Measurements from ENCODE around the gene VPS37C. TPM values are rescaled to one million over a fixed set of nuclear protein-coding genes. Genes with fewer than 3 reads are reported as not detected.

Gene VPS37C
- total RNA-seq, 1 experiment from 2014 or later: 23.1 TPM

DNA sequence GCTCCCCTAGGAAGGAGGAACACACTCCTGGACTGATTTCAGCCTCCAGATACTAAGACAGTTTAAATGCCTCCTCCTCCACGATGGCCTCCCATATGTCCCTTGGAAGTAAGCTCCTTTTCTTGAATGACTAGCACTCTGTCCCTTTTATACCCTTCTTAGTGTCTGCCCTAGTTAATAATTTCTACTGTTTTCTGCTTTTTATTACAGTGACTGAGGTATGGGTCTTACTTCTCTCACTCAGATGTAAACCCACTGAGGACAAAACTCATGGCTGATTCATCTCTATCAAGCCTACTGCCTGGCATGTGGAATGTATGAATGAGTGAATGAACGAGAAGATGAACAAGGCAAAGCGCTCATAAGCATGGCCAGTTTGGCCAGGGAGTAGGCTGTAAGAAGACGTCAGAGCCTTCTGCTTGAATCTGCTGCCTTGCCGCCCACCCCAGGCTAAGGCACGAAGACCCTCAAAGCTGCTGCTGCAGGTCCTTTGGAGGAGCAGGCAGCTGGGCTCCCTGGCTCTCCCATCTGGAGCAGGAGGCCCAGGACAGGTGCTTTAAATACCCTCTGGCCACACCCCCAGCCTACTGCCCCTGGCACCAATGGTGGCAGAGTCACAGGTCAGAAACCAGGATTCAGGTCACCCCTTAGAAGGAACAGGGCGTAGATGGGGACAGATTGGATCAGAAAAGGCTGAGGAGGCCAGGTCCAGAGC is 33.9 kb upstream of the VPS37C start:
- intact Hi-C loops (cut with micrococcal nuclease): no loop called here
- DNase-seq (ENCODE audit: low read depth, low spot score): no peak
- Histone ChIP-seq H3K4me3 (replicated peaks in 1 of 2; ENCODE audit: low read depth in 1 of 2, low read length in 2 of 2) (no peak overlapping the region), H3K9ac (ENCODE audit: low read length) (no peak overlapping the region), H2AFZ (ENCODE audit: low read depth, low read length, poor library complexity, severe bottlenecking) (no peak overlapping the region), H3K27ac (ENCODE audit: low read depth, low read length) (no peak overlapping the region), H3K9me2 (ENCODE audit: insufficient read depth) (no peaks in the 10 kb centered on the region), H4K20me1 (ENCODE audit: insufficient read depth) (no peaks in the 10 kb centered on the region), H3K9me3 (ENCODE audit: control insufficient read depth in 1 of 2, insufficient read depth in 1 of 2, low read depth in 1 of 2, low read length in 2 of 2) (no peaks in the 10 kb centered on the region), H3K4me1 (ENCODE audit: control insufficient read depth in 1 of 2, insufficient read depth in 2 of 2, low read length in 2 of 2) (no peaks in the 10 kb centered on the region), H3K4me2 (ENCODE audit: low read length) (no peak overlapping the region), H3K36me3 (ENCODE audit: control insufficient read depth in 1 of 2, insufficient read depth in 2 of 2, low read length in 2 of 2) (no peaks in the 10 kb centered on the region), H3K27me3 (ENCODE audit: insufficient read depth, low read length) (no peaks in the 10 kb centered on the region), H3K79me2 (ENCODE audit: insufficient read depth, low read length) (no peaks in the 10 kb centered on the region)
- no TSS peak for BruUV-seq (replicated peaks)
- CTCF ChIA-PET: no interaction called here
- no peak for TF ChIP-seq SRF (IDR thresholded peaks at IDR 0.05; ENCODE audit: low read depth)
- no peak for TF ChIP-seq SIN3A (IDR thresholded peaks at IDR 0.05; ENCODE audit: low read depth)
- TF ChIP-seq, protein P1, sequence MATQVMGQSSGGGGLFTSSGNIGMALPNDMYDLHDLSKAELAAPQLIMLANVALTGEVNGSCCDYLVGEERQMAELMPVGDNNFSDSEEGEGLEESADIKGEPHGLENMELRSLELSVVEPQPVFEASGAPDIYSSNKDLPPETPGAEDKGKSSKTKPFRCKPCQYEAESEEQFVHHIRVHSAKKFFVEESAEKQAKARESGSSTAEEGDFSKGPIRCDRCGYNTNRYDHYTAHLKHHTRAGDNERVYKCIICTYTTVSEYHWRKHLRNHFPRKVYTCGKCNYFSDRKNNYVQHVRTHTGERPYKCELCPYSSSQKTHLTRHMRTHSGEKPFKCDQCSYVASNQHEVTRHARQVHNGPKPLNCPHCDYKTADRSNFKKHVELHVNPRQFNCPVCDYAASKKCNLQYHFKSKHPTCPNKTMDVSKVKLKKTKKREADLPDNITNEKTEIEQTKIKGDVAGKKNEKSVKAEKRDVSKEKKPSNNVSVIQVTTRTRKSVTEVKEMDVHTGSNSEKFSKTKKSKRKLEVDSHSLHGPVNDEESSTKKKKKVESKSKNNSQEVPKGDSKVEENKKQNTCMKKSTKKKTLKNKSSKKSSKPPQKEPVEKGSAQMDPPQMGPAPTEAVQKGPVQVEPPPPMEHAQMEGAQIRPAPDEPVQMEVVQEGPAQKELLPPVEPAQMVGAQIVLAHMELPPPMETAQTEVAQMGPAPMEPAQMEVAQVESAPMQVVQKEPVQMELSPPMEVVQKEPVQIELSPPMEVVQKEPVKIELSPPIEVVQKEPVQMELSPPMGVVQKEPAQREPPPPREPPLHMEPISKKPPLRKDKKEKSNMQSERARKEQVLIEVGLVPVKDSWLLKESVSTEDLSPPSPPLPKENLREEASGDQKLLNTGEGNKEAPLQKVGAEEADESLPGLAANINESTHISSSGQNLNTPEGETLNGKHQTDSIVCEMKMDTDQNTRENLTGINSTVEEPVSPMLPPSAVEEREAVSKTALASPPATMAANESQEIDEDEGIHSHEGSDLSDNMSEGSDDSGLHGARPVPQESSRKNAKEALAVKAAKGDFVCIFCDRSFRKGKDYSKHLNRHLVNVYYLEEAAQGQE (IDR thresholded peaks at IDR 0.05; ENCODE audit: low read depth): no peak
- TF ChIP-seq, protein P2, sequence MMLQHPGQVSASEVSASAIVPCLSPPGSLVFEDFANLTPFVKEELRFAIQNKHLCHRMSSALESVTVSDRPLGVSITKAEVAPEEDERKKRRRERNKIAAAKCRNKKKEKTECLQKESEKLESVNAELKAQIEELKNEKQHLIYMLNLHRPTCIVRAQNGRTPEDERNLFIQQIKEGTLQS (IDR thresholded peaks at IDR 0.05): no peak
- TF ChIP-seq YY1 (IDR thresholded peaks at IDR 0.05; ENCODE audit: extremely low read depth, insufficient replicate concordance, low read depth, low read length): no peak
- no peak for TF ChIP-seq FOSL1 (IDR thresholded peaks at IDR 0.05; ENCODE audit: low read depth)
- no peak for TF ChIP-seq RAD21 (IDR thresholded peaks at IDR 0.05; ENCODE audit: low read depth)
- TF ChIP-seq TCF7L2 (IDR thresholded peaks at IDR 0.05; ENCODE audit: borderline replicate concordance, extremely low read depth, insufficient read depth, insufficient read length): no peak
- TF ChIP-seq EZH2phosphoT487 (IDR thresholded peaks at IDR 0.05; ENCODE audit: borderline replicate concordance): no peak
- no peak for TF ChIP-seq EGR1 (IDR thresholded peaks at IDR 0.05; ENCODE audit: low read depth)
- TF ChIP-seq ZNF274 (IDR thresholded peaks at IDR 0.05; ENCODE audit: low read depth, low read length): no peak
- no peak for TF ChIP-seq SP1 (IDR thresholded peaks at IDR 0.05; ENCODE audit: low read depth)
- TF ChIP-seq MAX (IDR thresholded peaks at IDR 0.05): no peak
- TF ChIP-seq ZFX (IDR thresholded peaks at IDR 0.05): no peak
- no peak for TF ChIP-seq JUND (IDR thresholded peaks at IDR 0.05)
- no peak for TF ChIP-seq CBX3 (IDR thresholded peaks at IDR 0.05; ENCODE audit: low read depth)
- TF ChIP-seq CEBPB (IDR thresholded peaks at IDR 0.05; ENCODE audit: low read depth): no peak
- TF ChIP-seq EZH2 (IDR thresholded peaks at IDR 0.05): no peak
- TF ChIP-seq ELF1 (IDR thresholded peaks at IDR 0.05; ENCODE audit: borderline replicate concordance, low read depth): no peak
- POLR2A ChIA-PET: no interaction called here
- no peak for ATAC-seq
- RAD21 ChIA-PET (ENCODE audit: low non-redundant PET in 1 of 2, low total read pairs in 2 of 2, uncharacterized antibody in 2 of 2, unreplicated experiment in 2 of 2): no interaction called here

All from HCT116 (cell line).